ENCODE data around the gene CCDC195.

DNA sequence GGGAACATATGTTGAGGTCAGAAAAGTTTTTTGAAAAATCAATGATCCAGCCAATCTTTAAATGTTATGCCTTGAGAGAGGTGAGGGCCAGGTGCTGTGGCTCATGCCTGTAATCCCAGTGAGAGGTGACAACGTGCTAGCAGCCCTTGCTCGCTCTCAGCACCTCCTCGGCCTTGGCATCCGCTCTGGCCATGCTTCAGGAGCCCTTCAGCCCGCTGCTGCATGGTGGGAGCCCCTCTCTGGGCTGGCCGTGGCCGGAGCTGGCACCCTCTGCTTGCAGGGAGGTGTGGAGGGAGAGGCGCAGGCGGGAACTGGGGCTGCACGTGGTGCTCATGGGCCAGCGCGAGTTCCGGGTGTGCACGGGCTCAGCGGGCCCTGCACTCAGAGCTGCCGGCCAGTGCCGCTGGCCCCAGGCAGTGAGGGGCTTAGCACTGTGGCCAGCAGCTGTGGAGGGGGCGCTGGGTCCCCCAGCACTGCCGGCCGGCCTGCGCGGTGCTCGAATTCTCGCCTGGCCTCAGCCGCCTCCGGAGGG lies 61.1 kb downstream of the CCDC195 start:
- TF ChIP-seq, protein P1, sequence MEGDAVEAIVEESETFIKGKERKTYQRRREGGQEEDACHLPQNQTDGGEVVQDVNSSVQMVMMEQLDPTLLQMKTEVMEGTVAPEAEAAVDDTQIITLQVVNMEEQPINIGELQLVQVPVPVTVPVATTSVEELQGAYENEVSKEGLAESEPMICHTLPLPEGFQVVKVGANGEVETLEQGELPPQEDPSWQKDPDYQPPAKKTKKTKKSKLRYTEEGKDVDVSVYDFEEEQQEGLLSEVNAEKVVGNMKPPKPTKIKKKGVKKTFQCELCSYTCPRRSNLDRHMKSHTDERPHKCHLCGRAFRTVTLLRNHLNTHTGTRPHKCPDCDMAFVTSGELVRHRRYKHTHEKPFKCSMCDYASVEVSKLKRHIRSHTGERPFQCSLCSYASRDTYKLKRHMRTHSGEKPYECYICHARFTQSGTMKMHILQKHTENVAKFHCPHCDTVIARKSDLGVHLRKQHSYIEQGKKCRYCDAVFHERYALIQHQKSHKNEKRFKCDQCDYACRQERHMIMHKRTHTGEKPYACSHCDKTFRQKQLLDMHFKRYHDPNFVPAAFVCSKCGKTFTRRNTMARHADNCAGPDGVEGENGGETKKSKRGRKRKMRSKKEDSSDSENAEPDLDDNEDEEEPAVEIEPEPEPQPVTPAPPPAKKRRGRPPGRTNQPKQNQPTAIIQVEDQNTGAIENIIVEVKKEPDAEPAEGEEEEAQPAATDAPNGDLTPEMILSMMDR (conservative IDR thresholded peaks at IDR 0.05) = no peak
- TF ChIP-seq EZH2 (IDR thresholded peaks at IDR 0.05; ENCODE audit: low read depth) = no peak
